Measurements from ENCODE around the gene C21orf91.
A peak's percentile ranks its signal among the peaks of the same experiment; 100 is the strongest.

Gene C21orf91

GRCh38 chr21:17775431-17776126, 43.6 kb downstream of the C21orf91 start:
- no peak for DNase-seq

- peak; percentile 2 to 32 for DNase-seq
Measured at GRCh38 chr21:17775021-17775420, 44.1 kb downstream of the C21orf91 start.

- DNase-seq: no peak
Measured at GRCh38 chr21:17769447-17769845, 49.7 kb downstream of the C21orf91 start.

DNA sequence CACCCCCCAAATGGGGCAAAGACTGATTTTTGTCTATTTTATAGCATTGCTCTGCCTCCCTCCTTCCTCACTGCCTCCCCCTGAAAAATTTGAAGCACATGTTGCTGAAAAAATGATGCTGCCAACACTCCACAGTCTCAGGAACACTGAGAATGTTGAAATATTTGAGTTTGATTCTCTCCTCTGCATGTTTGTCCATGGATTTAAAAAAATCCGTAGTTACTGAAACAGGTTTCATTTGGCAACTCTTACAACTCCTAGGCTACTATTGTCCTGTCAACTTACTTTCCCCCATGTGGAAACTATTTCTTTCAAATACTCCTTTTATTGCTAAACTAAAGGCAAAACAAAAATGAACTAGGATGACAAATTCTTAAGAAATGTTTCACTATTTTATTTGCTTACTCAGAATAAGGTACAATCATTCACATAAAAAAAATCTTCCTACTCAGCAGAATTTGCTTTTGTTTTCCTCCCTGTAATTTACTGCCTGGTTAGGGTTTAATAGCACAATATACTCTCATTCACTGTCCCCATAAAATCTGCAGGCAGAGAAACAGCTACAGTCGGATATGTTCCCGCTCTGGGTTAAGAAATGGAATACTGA, 50.2 kb downstream of the C21orf91 start:
- no peak for DNase-seq

GRCh38 chr21:17765207-17765606, 53.9 kb downstream of the C21orf91 start:
- no peak for DNase-seq

DNA sequence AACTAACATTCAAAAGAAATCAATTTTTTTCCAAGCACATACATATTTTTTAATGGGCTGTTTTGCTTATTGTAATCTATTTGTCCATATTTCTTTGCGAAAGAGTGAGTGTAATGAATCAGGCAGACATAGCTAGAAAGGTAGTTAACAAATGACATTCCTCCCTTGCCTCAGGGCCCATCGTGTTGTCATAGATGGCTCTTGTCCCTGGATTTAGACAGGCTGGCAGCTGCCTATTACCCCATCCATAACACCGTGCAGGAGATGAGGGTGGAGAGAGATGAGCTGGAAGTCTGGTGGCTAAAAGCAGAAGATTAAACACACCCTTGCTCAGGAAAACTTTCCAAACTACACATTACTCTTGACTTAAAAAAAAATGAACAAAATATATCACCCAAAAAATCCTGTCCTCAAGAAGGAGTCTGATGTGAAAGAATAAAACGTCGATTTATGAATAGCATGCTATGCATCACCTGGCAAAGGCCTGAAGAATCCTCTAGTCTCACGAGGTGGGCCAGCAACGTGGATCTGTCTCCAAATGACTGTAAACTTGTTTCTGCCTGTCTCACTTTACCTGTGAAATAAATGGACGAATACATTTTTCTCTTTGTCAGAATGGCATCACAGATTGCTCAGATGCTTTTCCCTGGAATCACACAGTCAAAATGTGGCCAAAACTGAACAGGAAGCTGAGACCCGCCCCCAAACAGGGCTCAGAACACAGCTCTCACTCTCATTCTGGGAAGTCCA, 55.7 kb downstream of the C21orf91 start:
- DNase-seq: no peak

DNA sequence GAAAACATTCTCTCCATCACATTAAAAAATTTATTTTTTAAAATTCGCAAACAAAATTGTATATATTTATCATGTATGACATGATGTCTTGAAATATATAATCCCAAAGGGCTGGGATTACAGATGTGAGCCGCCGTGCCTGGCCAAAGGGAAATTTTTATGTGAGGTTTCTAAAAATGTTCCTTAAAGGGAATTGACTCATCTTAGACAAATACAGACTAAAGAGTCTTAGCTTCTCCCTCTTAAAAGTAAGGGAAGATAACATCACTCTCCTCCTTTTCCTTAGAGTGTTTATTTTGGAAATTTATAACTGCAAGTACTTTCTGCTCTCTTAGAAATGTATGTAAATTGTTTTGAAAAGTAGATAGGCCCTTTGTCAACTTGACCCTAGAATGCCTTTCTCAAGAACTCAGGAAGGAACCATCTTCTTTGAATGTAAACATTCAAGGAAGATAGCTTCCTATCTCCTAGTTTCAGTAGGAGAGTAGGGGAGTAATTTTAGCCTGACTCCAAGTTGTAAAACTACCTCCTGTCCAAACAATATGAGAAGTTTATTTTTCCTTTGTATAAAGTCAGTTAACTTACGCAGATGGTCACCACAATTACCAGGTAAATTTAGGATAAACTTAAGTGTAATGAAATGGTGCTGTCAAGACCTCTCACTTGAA, 59.5 kb downstream of the C21orf91 start:
- DNase-seq: no peak

GRCh38 chr21:17758683-17759082, 60.5 kb downstream of the C21orf91 start:
- DNase-seq: no peak

GRCh38 chr21:17757671-17758070, 61.5 kb downstream of the C21orf91 start:
- no peak for DNase-seq

DNA sequence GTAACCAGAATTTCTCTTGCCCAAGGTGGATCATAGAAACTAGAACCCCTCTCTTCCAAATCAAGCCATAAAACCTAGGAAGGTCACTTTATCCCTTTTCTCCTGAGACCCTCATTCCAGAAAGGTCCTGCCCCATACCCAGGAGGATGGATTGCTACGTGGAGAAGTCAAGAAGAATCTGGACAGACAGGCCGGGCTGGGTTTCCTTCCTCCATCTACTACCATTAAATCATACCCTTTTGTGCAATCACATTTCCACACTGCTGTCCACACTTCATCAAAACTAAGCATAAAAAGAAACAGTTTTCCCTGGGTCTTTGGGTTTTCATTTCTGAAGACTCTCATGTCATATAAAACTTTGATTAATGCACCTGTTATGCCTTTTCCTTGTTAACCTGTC, 65.4 kb downstream of the C21orf91 start:
- no peak for DNase-seq

DNA sequence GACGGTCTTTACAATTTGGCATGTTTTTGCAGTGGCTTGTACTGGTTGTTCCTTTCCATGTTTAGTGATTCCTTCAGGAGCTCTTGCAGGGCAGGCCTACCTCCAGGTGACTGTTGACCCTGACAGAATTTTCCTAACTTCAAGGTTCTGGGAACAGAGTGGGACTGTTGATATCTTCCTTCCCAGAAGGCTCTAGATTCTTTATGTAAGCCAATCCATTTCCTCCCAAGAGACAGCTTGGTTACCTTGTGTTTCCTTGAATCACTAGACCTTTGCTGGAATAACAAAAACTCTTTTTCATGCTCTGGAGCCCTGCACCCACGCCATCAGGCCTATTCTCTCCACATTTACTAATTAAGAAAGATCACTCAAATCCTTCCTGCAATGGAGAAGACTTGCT, 67.0 kb downstream of the C21orf91 start:
- DNase-seq: no peak

DNA sequence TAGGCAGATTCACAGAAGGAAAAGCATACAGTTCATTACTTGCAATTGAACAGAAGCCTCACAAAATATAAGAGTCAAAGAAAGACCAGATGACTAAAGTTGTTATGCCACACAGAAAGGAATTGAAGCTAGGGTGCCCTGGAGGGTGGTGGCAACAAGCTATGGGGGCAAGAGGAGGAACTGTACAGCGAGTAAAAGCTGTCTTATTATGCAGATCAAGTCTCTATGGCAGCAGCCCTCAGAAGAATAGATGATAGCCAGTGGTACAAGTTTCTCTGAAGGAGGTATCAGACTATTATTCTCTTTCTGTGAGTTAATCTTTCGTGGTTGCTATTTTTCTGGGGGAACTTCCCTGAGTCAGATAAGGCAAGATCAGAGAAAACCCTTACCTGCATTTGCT, 72.2 kb downstream of the C21orf91 start:
- no peak for DNase-seq

DNA sequence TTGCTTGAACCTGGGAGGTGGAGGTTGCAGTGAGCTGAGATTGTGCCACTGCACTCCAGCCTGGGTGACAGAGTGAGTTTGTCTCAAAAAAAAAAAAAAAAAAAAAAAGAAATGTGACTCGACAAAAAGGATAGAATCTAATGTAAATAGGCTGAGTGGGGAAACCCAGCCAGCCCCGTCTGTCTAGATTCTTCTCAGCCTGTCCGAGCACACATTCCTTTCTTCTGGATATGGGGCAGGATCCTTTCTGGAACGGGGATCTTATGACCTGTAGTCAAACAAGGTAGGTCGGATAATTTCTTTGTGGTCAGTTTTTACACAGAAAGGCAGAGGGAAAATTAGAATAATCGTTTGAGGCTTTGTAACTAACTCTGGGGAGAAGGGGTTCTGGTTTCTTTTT, 74.1 kb downstream of the C21orf91 start:
- DNase-seq: no peak

DNA sequence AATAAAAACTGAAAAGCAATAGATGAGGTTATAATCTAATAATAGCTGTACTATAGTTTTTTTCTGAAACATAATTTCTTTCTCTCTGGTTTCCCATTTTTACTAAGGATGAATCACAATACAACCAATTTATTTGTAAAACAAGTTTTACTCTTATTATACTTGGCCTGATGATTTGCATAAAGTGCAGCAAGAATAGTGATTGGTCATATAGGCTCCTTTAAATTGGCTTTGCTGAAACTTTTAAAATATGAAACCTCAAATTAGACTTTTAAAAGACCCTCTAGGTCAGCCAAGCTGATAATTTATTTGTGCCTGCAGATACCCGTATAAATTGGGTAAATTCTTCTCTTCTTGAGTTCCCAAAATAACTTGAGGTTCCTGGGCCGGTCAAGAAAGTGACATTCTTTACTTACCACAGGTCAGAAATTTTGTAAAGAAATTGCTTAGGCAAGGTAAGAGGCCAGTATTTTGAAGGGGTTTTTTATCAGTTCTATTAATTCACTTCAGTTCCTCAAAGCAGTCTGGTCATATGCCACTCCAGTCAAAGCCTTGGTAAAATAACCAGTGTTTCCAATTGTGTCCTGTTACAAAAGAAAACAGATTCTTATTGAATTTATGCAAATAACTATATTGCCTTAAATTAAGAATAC, 76.1 kb downstream of the C21orf91 start:
- DNase-seq: no peak

DNA sequence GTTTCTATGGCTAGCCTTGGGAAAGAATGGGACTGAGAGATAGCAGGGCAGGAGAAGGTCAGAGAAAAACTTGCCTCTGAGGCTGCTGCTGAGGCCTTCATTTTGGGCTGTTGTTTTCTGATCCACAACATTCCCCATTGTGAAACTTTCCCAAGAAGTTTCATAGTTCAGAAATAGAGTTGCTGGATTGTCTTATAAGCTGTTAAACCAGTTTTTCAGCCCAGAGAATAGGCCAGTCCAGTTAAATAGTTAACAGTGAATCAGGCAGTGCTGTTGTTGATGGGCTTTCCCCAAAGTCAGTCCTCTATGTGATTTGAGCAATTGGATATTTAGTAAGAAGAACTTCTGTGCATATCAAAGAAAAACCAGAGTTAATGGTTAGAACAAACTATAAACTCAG, 77.0 kb downstream of the C21orf91 start:
- no peak for DNase-seq

All from NCI-H524 (cell line).